GM23338 (cell line): ENCODE results near the gene ZBTB20. TPM values are rescaled to one million over a fixed set of nuclear protein-coding genes. Genes with fewer than 3 reads are reported as not detected.

Source experiments
- ATAC-seq: fragments of 200-7000 bp; cut with Tn5 transposase; 3 replicates; pipeline ENCODE4 v1.9.1; 2020
- DNase-seq: peaks from one replicate; pipeline ENCODE4 v3.0.0-alpha.2; 2015; ENCODE audit warnings: low spot score
- H2AFZ ChIP-seq: fragments of 200-600 bp; sonication (generic); 2 replicates; pipeline ENCODE4 v1.8.0; 2016; ENCODE audit warnings: antibody characterized with exemption, mild to moderate bottlenecking, moderate library complexity
- H3F3A ChIP-seq: fragments of 200-600 bp; sonication (generic); replicated peaks from 2 replicates; pipeline ENCODE4 v1.8.0; 2017; ENCODE audit warnings: antibody characterized with exemption, mixed run types, low read depth
- H3K27ac ChIP-seq: fragments of 200-600 bp; sonication (generic); 2 replicates; pipeline ENCODE4 v1.6.1; 2016; ENCODE audit warnings: low read depth
- H3K27me3 ChIP-seq: fragments of 200-600 bp; sonication (generic); 2 replicates; pipeline ENCODE4 v1.8.0; 2016; ENCODE audit warnings: mild to moderate bottlenecking, mixed run types, moderate library complexity; ENCODE audit not compliant: insufficient read depth
- H3K36me3 ChIP-seq: fragments of 200-600 bp; sonication (generic); 2 replicates; pipeline ENCODE4 v1.8.0; 2016; ENCODE audit warnings: mild to moderate bottlenecking; ENCODE audit not compliant: insufficient read depth
- H3K4me1 ChIP-seq: fragments of 200-600 bp; sonication (generic); 2 replicates; pipeline ENCODE4 v1.8.0; 2016; ENCODE audit warnings: mild to moderate bottlenecking, moderate library complexity; ENCODE audit not compliant: insufficient read depth
- H3K4me2 ChIP-seq: fragments of 200-600 bp; sonication (generic); 2 replicates; pipeline ENCODE4 v1.7.1; 2017; ENCODE audit warnings: mixed run types
- H3K4me3 ChIP-seq: fragments of 200-600 bp; sonication (generic); 2 replicates; pipeline ENCODE4 v1.6.1; 2016; ENCODE audit warnings: mixed run types
- H3K79me2 ChIP-seq: fragments of 200-600 bp; sonication (generic); replicated peaks from 2 replicates; pipeline ENCODE4 v1.8.0; 2017; ENCODE audit warnings: mild to moderate bottlenecking; ENCODE audit not compliant: insufficient read depth
- H3K9me2 ChIP-seq: fragments of 200-600 bp; sonication (generic); 2 replicates; pipeline ENCODE4 v1.8.0; 2017; ENCODE audit not compliant: insufficient read depth
- H4K20me1 ChIP-seq: fragments of 200-600 bp; sonication (generic); replicated peaks from 2 replicates; pipeline ENCODE4 v1.8.0; 2017; ENCODE audit warnings: mild to moderate bottlenecking; ENCODE audit not compliant: insufficient read depth
- H3K27ac Mint-ChIP-seq: 2 replicates; pipeline ENCODE4 v1.8.0; 2020; ENCODE audit warnings: inconsistent platforms, mild to moderate bottlenecking, moderate library complexity, mixed read lengths
- H3K27me3 Mint-ChIP-seq: 3 replicates; pipeline ENCODE4 v1.8.0; 2022; ENCODE audit warnings: low read depth, mild to moderate bottlenecking, moderate library complexity, mixed read lengths, inconsistent platforms; ENCODE audit not compliant: insufficient read depth, poor library complexity
- H3K36me3 Mint-ChIP-seq: 3 replicates; pipeline ENCODE4 v1.8.0; 2021; ENCODE audit warnings: low read depth, mild to moderate bottlenecking, inconsistent platforms, moderate library complexity, mixed read lengths
- H3K4me1 Mint-ChIP-seq: 3 replicates; pipeline ENCODE4 v1.8.0; 2020; ENCODE audit warnings: mild to moderate bottlenecking, inconsistent platforms, mixed read lengths
- H3K4me3 Mint-ChIP-seq: 3 replicates; pipeline ENCODE4 v1.8.0; 2021; ENCODE audit warnings: moderate library complexity, mild to moderate bottlenecking, inconsistent platforms, mixed read lengths
- H3K9me3 Mint-ChIP-seq: 3 replicates; pipeline ENCODE4 v1.8.0; 2020; ENCODE audit warnings: moderate library complexity, mild to moderate bottlenecking, inconsistent platforms, mixed read lengths
- CREB1 ChIP-seq: fragments of 250-450 bp; sonication (Bioruptor Pico); IDR thresholded peaks from 2 replicates; pipeline ENCODE4 v1.5.0; 2020; ENCODE audit warnings: low read depth, mild to moderate bottlenecking, moderate library complexity
- EZH2 ChIP-seq: fragments of 200-600 bp; sonication (generic); IDR thresholded peaks from one replicate; pipeline ENCODE4 v1.8.0; 2017; ENCODE audit warnings: antibody characterized with exemption, mild to moderate bottlenecking, low read depth; ENCODE audit not compliant: unreplicated experiment
- EZH2phosphoT487 ChIP-seq: fragments of 200-600 bp; sonication (generic); IDR thresholded peaks from one replicate; pipeline ENCODE4 v1.8.1; 2018; ENCODE audit warnings: antibody characterized with exemption; ENCODE audit not compliant: unreplicated experiment
- JUNB ChIP-seq: IDR thresholded peaks from one replicate; pipeline ENCODE4 v1.6.1; 2016; ENCODE audit warnings: antibody characterized with exemption; ENCODE audit not compliant: unreplicated experiment
- NANOG ChIP-seq: IDR thresholded peaks from 2 replicates; pipeline ENCODE4 v1.6.1; 2016; ENCODE audit warnings: antibody characterized with exemption, borderline replicate concordance
- POLR2AphosphoS5 ChIP-seq: IDR thresholded peaks from 2 replicates; pipeline ENCODE4 v1.6.1; 2016; ENCODE audit warnings: antibody characterized with exemption, low read depth
- STAT1 ChIP-seq: IDR thresholded peaks from one replicate; pipeline ENCODE4 v1.6.1; 2016; ENCODE audit warnings: antibody characterized with exemption; ENCODE audit not compliant: unreplicated experiment
- ZNF114 ChIP-seq: fragments of 250-450 bp; sonication (Bioruptor Pico); IDR thresholded peaks from 2 replicates; pipeline ENCODE4 v1.5.0; 2020; ENCODE audit warnings: mild to moderate bottlenecking, moderate library complexity
- ZNF331 ChIP-seq: fragments of 250-450 bp; sonication (Bioruptor Pico); IDR thresholded peaks from 2 replicates; pipeline ENCODE4 v1.5.0; 2020; ENCODE audit warnings: low read depth, mild to moderate bottlenecking, moderate library complexity
- polyA plus RNA-seq: library from polyadenylated mRNA; unstranded; fragments of >200 nt; fragmentation: Nextera tagmentation; extraction: Ambion mirVana; gene quantifications from 2 replicates; pipeline ENCODE4 v1.2.1, GENCODE V29; 2016
- total RNA-seq: library from RNA; depleted of rRNA; stranded (reverse); fragments of >200 nt; shearing (Covaris generic); gene quantifications from 2 replicates; pipeline ENCODE4 v1.2.3, GENCODE V29; 2014
- TF ChIP-seq, protein P1 (sequence below): IDR thresholded peaks from one replicate; pipeline ENCODE4 v1.6.1; 2018; ENCODE audit warnings: antibody characterized with exemption; ENCODE audit not compliant: unreplicated experiment
- TF ChIP-seq, protein P2 (sequence below), 2 experiments: fragments of 200-600 bp in 1 of 2; sonication (generic) in 1 of 2; conservative IDR thresholded peaks; 2 replicates each; pipeline versions ENCODE4 v1.5.1 to v1.6.1; 2016 to 2017; ENCODE audit warnings: antibody characterized with exemption in 2 of 2, low read depth in 2 of 2, mild to moderate bottlenecking in 2 of 2, moderate library complexity in 1 of 2
- TF ChIP-seq, protein P3 (sequence below): IDR thresholded peaks from 2 replicates; pipeline ENCODE4 v1.6.1; 2016; ENCODE audit warnings: antibody characterized with exemption
- TF ChIP-seq, protein P4 (sequence below): fragments of 250-450 bp; sonication (Bioruptor Pico); IDR thresholded peaks from 2 replicates; pipeline ENCODE4 v1.5.0; 2020; ENCODE audit warnings: mild to moderate bottlenecking, moderate library complexity

ZBTB20 gene
- total and polyA plus RNA-seq, 2 experiments from 2014 or later = 2.0 to 3.3 TPM

DNA sequence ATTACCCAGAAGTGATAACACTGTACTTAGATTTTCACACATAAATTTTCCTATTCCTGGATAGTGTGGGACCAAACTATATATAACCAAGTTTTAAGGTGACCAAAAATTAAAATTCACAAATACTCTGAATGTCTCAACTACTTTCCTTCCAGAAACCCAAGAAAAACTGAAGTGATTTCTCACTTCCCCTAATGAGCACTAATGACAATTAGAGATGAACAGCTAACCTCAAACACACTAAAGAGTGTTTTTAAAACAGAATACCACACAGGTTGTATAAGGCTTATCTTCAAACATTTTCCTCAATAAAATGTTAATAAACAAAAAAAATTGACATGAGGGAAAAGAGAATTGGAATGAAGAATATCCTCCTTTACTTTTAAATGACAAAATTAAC, 188.2 kb downstream of the ZBTB20 start:
- H3K79me2 ChIP-seq = no peaks in the 10 kb centered on the region
- H3K27me3 ChIP-seq = no peaks in the 10 kb centered on the region
- no peaks in the 10 kb centered on the region for H4K20me1 ChIP-seq
- H3K4me2 ChIP-seq = no peak overlapping the region
- H3K36me3 Mint-ChIP-seq = no peaks in the 10 kb centered on the region
- ATAC-seq (no peak), DNase-seq (no peak)
- H3K4me1 Mint-ChIP-seq = peaks cover 3% of the 10 kb centered on the region
- no peak overlapping the region for H3K4me3 Mint-ChIP-seq
- H3K27ac ChIP-seq = no peak overlapping the region
- H3F3A ChIP-seq = no peaks in the 10 kb centered on the region
- TF ChIP-seq, protein P1, sequence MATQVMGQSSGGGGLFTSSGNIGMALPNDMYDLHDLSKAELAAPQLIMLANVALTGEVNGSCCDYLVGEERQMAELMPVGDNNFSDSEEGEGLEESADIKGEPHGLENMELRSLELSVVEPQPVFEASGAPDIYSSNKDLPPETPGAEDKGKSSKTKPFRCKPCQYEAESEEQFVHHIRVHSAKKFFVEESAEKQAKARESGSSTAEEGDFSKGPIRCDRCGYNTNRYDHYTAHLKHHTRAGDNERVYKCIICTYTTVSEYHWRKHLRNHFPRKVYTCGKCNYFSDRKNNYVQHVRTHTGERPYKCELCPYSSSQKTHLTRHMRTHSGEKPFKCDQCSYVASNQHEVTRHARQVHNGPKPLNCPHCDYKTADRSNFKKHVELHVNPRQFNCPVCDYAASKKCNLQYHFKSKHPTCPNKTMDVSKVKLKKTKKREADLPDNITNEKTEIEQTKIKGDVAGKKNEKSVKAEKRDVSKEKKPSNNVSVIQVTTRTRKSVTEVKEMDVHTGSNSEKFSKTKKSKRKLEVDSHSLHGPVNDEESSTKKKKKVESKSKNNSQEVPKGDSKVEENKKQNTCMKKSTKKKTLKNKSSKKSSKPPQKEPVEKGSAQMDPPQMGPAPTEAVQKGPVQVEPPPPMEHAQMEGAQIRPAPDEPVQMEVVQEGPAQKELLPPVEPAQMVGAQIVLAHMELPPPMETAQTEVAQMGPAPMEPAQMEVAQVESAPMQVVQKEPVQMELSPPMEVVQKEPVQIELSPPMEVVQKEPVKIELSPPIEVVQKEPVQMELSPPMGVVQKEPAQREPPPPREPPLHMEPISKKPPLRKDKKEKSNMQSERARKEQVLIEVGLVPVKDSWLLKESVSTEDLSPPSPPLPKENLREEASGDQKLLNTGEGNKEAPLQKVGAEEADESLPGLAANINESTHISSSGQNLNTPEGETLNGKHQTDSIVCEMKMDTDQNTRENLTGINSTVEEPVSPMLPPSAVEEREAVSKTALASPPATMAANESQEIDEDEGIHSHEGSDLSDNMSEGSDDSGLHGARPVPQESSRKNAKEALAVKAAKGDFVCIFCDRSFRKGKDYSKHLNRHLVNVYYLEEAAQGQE = no peak
- TF ChIP-seq CREB1 (CRISPR knock-in tag) (no peak), EZH2 (no peak), NANOG (no peak), EZH2phosphoT487 (no peak), ZNF114 (no peak), STAT1 (no peak), POLR2AphosphoS5 (no peak), JUNB (no peak), ZNF331 (CRISPR knock-in tag) (no peak)
- TF ChIP-seq, protein P2, sequence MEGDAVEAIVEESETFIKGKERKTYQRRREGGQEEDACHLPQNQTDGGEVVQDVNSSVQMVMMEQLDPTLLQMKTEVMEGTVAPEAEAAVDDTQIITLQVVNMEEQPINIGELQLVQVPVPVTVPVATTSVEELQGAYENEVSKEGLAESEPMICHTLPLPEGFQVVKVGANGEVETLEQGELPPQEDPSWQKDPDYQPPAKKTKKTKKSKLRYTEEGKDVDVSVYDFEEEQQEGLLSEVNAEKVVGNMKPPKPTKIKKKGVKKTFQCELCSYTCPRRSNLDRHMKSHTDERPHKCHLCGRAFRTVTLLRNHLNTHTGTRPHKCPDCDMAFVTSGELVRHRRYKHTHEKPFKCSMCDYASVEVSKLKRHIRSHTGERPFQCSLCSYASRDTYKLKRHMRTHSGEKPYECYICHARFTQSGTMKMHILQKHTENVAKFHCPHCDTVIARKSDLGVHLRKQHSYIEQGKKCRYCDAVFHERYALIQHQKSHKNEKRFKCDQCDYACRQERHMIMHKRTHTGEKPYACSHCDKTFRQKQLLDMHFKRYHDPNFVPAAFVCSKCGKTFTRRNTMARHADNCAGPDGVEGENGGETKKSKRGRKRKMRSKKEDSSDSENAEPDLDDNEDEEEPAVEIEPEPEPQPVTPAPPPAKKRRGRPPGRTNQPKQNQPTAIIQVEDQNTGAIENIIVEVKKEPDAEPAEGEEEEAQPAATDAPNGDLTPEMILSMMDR (conservative IDR thresholded peaks at IDR 0.05; ENCODE audit: low read depth in 2 of 2) = no peak
- TF ChIP-seq, protein P3, sequence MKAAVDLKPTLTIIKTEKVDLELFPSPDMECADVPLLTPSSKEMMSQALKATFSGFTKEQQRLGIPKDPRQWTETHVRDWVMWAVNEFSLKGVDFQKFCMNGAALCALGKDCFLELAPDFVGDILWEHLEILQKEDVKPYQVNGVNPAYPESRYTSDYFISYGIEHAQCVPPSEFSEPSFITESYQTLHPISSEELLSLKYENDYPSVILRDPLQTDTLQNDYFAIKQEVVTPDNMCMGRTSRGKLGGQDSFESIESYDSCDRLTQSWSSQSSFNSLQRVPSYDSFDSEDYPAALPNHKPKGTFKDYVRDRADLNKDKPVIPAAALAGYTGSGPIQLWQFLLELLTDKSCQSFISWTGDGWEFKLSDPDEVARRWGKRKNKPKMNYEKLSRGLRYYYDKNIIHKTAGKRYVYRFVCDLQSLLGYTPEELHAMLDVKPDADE = no peak
- TF ChIP-seq, protein P4, sequence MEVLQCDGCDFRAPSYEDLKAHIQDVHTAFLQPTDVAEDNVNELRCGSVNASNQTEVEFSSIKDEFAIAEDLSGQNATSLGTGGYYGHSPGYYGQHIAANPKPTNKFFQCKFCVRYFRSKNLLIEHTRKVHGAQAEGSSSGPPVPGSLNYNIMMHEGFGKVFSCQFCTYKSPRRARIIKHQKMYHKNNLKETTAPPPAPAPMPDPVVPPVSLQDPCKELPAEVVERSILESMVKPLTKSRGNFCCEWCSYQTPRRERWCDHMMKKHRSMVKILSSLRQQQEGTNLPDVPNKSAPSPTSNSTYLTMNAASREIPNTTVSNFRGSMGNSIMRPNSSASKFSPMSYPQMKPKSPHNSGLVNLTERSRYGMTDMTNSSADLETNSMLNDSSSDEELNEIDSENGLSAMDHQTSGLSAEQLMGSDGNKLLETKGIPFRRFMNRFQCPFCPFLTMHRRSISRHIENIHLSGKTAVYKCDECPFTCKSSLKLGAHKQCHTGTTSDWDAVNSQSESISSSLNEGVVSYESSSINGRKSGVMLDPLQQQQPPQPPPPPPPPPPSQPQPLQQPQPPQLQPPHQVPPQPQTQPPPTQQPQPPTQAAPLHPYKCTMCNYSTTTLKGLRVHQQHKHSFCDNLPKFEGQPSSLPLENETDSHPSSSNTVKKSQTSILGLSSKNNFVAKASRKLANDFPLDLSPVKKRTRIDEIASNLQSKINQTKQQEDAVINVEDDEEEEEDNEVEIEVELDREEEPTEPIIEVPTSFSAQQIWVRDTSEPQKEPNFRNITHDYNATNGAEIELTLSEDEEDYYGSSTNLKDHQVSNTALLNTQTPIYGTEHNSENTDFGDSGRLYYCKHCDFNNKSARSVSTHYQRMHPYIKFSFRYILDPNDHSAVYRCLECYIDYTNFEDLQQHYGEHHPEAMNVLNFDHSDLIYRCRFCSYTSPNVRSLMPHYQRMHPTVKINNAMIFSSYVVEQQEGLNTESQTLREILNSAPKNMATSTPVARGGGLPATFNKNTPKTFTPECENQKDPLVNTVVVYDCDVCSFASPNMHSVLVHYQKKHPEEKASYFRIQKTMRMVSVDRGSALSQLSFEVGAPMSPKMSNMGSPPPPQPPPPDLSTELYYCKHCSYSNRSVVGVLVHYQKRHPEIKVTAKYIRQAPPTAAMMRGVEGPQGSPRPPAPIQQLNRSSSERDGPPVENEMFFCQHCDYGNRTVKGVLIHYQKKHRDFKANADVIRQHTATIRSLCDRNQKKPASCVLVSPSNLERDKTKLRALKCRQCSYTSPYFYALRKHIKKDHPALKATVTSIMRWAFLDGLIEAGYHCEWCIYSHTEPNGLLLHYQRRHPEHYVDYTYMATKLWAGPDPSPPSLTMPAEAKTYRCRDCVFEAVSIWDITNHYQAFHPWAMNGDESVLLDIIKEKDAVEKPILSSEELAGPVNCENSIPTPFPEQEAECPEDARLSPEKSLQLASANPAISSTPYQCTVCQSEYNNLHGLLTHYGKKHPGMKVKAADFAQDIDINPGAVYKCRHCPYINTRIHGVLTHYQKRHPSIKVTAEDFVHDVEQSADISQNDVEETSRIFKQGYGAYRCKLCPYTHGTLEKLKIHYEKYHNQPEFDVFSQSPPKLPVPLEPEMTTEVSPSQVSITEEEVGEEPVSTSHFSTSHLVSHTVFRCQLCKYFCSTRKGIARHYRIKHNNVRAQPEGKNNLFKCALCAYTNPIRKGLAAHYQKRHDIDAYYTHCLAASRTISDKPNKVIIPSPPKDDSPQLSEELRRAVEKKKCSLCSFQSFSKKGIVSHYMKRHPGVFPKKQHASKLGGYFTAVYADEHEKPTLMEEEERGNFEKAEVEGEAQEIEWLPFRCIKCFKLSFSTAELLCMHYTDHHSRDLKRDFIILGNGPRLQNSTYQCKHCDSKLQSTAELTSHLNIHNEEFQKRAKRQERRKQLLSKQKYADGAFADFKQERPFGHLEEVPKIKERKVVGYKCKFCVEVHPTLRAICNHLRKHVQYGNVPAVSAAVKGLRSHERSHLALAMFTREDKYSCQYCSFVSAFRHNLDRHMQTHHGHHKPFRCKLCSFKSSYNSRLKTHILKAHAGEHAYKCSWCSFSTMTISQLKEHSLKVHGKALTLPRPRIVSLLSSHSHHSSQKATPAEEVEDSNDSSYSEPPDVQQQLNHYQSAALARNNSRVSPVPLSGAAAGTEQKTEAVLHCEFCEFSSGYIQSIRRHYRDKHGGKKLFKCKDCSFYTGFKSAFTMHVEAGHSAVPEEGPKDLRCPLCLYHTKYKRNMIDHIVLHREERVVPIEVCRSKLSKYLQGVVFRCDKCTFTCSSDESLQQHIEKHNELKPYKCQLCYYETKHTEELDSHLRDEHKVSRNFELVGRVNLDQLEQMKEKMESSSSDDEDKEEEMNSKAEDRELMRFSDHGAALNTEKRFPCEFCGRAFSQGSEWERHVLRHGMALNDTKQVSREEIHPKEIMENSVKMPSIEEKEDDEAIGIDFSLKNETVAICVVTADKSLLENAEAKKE (CRISPR knock-in tag) = no peak
- 0 out of 2 replicates have a peak, but pooled peaks cover 2% of the 10 kb centered on the region for H3K9me2 ChIP-seq
- no peak overlapping the region for H2AFZ ChIP-seq
- H3K4me1 ChIP-seq = no peaks in the 10 kb centered on the region
- H3K27me3 Mint-ChIP-seq = no peaks in the 10 kb centered on the region
- H3K36me3 ChIP-seq = no peaks in the 10 kb centered on the region
- peaks cover 2% of the 10 kb centered on the region; the same call in 1 of the 3 replicates for H3K9me3 Mint-ChIP-seq
- no peak overlapping the region for H3K4me3 ChIP-seq
- H3K27ac Mint-ChIP-seq = no peak overlapping the region
